22Rv1 (cell line): ENCODE data around the gene ALDH5A1.

Experiments
- CTCF ChIP-seq: fragments of 450-650 bp; IDR thresholded peaks from 2 replicates; pipeline ENCODE4 v1.5.1; 2017; ENCODE audit warnings: mild to moderate bottlenecking
- ZFX ChIP-seq: fragments of 450-650 bp; IDR thresholded peaks from 2 replicates; pipeline ENCODE4 v1.6.1; 2017; ENCODE audit warnings: antibody characterized with exemption, borderline replicate concordance

GRCh38 chr6:24497254-24497970 is 2.6 kb downstream of the ALDH5A1 start:
- TF ChIP-seq CTCF (no peak), ZFX (no peak)
